Anterior cingulate cortex (tissue), 58 donors: ENCODE data around the gene HLA-DQA1.
A peak's percentile ranks its signal among the peaks of the same experiment; 100 is the strongest.
"Not testable (repeated sequence)": the region's sequence is repeated elsewhere in the genome, so short reads cannot be mapped to it uniquely, and the experiment has no call there.

Source experiments
- DNase-seq, 58 donors: peaks; one replicate each; lab custom pipeline; 2025; lab: John Stamatoyannopoulos, UW

Gene HLA-DQA1

DNA sequence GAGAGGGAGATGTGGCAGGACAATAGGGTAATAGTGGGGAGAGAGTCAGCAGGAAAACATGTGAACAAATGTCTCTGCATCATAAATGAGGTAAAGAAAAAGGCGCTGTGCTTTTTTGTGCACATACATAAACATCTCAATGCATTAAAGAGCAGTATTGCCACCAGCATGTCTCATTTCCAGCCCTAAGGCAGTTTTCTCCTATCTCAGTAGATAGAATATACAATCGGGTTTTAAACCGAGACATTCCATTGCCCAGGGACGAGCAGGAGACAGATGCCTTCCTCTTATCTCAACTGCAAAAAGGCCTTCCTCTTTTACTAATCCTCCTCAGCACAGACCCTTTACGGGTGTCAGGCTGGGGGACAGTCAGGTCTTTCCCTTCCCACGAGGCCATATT, 20.1 kb downstream of the HLA-DQA1 start:
- DNase-seq = not testable (repeated sequence)

DNA sequence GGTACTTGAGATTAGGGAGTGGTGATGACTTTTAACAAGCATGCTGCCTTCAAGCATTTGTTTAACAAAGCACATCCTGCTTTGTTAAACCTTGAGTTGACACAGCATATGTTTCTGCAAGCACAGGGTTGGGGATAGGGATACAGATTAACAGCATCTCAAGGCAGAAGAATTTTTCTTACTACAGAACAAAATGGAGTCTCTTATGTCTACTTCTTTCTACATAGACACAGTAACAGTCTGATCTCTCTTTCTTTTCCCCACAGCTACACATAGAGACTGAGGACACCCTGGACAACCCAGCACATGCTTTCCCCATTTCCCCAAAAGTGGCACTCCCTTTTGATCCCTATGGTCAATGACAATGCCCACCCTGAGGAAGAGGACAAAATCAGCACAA, 20.6 kb downstream of the HLA-DQA1 start:
- DNase-seq = not testable (repeated sequence)

DNA sequence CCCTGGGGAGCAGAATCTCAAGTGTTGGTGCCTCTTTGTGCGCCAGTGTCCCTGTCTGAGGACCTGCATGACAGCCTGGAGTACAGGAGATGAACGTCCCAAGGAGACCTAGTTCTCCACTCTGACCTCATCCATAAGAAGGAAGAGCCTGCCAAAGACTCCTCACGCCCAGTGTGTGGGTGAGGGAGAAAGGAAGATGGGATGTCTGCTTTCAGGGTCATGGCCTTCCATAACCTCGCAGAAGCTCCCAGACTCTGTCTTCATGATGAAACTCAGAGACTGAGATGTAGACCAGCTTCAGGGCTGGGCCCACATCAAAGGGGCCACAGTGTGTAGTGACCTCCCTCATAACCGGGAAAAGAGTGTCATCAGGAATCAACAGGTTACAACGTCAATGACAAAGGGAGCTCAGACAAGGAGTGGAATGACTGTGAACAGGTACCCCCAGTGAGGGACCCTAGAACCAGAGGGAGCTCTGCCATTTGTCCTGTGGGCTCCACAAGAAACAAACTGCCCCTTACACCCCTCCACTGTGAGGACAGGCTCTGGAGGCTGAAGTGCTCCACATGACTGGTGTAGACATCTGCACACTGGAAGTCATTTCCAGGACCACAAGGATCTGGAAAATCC, 21.2 kb downstream of the HLA-DQA1 start:
- DNase-seq = no peak

DNA sequence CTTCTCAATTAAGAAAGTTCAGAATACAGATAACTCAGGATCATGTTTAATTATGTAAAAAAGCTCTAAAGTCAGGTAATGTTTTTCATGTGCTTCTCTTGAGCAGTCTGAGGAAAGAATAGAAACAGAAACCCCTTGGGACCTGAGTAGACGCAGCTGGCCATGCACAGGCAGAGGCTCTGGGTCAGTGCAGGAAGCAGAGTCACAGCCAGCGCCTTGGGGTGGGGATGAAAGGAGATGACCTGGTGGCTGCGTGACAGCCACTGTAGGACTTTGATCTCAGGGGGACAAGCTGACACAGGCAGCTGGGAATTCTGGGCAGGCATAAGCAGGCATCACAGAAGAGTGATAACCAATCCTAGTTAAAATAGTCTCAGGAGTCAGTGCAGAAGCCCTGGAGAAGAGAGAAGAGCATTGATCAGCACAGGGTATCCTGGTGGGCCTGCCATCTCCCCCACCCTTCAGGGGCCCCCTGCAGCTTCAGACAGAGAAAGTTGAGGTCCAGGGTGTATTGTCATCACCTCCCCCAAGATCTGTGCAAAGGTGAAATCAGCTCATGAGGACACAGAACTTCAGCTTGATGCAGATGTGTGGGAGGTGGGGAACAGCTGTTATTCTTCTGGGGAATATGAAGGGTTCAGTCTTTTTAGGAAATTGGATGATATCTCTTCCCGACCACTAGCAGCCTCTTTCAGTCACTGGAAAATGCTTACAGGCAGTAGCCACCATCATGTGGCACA, 22.8 kb downstream of the HLA-DQA1 start:
- no peak for DNase-seq

DNA sequence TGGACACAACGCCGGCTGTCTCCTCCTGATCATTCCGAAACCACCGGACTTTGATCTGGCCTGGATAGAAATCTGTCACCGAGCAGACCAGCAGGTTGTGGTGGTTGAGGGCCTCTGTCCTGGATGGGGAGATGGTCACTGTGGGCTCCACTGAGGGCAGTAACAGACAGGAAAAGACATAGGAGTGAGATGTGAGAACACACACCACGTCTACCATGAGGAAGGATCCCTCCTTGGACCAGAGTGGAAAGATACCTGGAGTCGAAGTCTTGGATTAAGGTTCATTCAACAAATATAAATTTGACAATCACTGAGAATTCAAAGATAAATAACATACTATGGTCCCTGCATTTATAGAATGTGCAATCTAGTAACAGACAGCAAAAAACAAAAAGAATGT, 24.9 kb downstream of the HLA-DQA1 start:
- no peak for DNase-seq

DNA sequence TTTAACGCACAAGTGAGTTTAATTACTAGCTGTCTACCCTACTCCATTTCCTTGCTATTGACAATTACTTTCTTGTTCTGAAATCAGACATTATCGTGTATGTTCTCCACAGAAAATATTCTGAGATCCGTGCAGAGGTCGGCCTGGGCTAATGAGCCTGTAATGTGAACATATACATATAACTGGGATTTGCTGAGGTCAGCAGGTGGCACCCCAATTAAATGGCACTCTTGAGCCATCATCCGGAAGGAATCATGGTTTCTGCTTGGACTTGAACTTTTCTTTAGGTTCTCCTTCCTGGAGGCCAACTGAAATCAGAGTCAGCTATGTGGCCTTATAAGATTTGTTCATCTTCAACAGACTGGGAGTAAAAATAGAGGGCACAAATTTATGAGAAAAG, 25.6 kb downstream of the HLA-DQA1 start:
- DNase-seq = no peak

DNA sequence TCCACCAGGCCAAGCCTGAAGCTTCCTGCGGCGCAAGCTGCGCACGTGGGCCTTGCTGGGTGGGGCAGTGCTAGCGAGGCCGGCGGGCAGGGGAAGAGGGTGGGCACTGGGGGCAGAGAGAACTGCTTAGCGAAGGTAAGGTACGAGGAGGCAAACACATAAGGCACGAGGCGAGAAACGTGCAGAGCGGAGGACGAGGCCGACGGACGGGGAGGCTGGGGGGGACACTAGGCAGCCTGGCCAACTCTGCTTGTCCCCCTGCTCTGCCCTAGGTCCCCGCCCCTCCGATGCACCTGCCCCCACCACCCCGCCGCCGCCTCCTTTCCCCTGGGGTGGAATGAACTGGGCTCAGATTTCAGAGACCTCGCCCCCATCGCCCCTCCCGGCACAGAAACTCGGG, 27.1 kb downstream of the HLA-DQA1 start:
- no peak for DNase-seq

DNA sequence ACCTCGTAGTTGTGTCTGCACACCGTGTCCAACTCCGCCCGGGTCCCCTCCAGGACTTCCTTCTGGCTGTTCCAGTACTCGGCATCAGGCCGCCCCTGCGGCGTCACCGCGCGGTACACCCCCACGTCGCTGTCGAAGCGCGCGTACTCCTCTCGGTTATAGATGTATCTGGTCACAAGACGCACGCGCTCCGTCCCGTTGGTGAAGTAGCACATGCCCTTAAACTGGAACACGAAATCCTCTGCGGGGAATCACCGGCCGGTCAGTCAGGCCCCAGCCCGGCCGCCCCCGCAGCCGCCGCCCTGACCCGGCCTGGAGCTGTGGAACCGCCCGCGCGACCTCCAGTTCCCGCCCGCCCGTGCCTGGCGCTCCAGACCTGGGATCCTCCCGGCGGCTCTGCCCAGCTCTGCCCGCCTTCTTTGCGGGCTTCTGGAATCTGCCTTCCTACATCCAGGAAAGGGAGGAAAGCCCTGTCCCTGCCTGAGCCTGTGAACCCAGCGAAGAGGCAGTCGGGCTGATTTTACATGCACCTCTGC, 27.7 kb downstream of the HLA-DQA1 start:
- peak in 1 of 58 donors; percentile 9 for DNase-seq

DNA sequence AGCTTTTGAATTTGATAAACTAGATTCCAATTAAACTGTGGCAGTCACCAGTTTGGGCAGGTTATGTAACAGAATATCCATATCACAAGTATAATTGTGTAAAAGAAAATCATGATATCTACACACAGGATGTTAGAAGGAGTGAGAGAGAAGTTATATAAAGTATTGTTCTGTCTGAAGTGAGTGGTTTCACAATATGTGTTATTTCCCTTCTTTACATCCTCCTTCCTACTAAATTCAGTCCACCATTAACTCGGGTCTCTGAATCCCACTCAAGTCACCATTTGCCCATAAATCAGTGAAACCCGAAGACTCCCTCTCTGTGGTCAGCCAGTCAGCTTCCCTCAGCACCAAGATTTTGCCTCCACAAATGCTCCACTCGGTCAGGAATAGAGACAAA, 28.5 kb downstream of the HLA-DQA1 start:
- DNase-seq = no peak

DNA sequence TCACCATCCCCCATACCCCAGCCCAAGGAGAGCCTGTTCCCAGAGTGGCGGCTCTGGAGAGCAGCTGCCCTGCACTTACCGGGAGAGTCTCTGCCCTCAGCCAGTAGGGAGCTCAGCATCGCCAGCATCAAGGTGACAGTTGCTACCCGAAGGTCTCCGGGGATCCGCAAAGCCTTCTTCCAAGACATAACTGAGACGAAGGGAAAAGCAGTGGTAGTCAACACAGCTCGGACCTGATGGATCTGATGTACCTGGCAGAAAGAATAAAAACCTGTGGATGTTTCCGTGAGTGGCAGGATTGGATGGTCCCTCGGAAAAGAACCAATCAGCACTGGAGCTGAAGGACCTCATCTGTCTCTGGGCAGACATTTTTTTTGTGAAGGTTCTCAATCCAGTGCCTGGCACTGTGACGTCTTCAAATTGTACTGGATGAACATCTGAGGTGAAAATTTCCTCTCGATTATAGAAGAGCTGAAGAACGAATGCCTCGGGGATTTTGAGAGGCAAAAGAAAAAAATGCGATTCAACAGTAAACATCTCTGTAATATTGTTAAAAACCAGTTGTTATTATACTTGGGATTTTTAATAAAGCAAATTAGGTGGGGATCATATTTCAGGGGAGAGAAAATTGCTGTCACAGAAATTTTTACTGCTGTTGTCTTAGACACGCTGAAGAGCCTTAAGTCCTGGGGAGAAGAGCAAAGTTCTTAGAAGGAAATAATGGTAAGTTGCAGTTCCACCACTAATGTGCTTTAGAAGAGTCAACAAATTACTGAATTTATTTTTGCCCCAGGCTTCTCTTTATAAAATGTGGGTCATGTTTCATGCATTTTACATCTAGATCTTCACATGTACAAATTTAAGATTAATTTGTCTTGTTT, 29.5 kb downstream of the HLA-DQA1 start, which contains the start of gene HLA-DQB1:
HLA-DQB1 (minus strand) TSS at position 238 of the 881 bp plus-strand sequence; CDS start at position 188, 50 bp downstream.
- peak in 16 of 58 donors; percentile 2 to 62 (median 20) for DNase-seq

DNA sequence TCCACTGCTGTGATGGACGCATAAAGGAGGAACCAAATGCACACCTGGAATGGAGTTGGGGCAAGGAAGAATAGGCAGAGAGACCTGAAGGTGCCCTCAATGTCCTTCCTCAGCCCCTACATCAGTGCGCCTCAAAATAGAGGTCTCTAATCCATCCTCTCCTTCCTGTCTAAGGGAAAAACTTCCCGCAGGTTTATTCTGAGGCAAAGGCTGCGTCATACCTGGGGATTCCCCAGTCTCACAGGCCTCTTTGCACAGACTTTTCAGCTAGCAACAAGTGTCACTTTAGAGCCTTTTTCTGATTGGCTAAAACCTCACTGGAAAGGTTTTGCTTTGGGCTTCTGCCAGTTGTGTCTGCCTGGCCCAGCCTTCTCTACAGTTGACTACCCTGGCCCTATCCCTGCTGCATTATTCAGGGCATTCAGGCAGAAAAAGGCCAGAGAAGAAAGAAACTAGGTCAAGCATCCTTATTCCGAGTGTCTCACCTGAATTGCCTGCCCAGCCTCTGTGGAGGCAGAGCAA, 31.1 kb downstream of the HLA-DQA1 start:
- peak in 8 of 58 donors; percentile 5 to 66 (median 10) for DNase-seq

DNA sequence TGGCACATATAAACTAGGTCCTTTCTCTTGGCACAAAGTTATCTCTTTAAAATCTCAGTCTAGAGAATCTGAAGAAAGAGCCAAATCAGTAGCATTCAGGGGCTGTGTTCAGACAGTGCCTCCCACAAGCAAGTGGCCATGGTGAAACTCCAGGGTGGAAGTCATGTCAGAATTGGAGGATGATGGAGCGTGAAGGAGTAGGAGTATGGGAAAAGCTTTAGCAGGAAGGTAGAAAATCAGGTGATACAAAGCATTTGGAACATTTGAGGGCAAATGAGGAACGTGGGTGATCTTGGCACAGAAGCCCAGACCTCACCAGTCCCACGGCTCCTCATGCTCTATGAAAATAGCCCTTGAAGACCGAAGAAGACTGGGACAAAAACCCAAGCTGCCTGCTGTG, 32.0 kb downstream of the HLA-DQA1 start:
- DNase-seq = no peak

DNA sequence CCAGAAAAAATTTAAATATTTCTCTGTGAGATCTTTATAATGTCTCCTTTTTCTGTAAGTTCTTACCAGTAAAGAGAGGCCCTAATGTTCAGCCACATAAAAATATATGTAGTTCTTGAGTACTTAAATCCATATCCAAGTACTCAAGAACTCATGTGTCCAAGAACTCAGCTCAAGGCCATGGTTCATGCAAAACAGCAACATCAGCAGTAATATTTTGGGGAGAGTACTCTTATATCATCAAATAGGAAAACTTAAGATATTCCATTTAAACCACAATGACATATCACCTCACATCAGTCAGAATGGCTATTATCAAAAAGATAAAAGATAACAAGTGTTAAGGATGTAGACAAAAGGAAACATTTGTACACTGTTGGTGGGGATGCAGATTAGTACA, 32.7 kb downstream of the HLA-DQA1 start:
- no peak for DNase-seq

DNA sequence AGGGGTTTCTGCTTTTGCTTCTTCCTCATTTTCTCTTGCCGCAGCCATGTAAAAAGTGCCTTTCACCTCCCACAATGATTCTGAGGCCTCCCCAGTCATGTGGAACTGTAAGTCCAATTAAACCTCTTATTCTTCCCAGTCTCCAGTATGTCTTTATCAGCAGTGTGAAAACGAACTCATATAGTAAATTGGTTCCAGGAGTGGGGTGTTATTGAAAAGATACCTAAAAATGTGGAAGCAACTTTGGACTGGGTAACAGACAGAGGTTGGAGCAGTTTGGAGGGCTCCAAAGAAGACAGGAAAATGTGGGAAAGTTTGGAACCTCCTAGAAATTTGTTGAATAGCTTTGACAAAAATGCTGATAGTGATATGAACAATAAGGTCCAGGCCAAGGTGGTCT, 34.7 kb downstream of the HLA-DQA1 start:
- DNase-seq = not testable (repeated sequence)

DNA sequence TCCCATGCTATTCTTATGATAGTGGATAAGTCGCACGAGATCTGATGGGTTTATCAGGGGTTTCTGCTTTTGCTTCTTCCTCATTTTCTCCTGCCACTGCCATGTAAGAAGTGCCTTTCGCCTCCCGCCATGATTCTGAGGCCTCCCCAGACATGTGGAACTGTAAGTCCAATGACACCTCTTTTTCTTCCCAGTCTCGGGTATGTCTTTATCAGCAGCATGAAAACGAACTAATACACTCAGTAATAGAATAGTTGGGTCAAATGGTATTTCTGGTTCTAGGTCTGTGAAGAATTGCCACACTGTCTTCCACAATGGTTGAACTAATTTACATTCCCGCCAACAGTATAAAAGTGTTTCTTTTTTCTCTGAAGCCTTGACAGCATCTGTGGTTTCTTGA, 36.9 kb downstream of the HLA-DQA1 start:
- DNase-seq = not testable (repeated sequence)

DNA sequence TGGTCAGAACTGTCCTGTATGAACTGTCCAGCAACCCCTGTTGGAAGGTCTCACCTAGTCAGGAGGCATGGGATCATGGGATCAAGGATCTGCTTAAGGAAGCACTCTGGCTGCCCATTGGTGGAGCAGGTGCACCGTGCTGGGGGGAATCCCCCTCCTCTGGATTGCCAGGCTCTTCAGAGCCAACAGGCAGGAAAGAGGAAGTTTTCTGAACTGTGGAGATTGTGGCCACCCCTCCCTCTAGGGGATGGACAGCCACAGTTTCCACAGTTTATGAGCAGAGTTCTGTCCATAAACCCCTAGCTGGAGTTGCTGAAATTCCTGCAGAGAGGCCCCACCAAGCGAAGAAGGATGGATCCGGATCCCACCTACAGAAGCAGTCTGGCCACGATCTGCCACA, 42.3 kb downstream of the HLA-DQA1 start:
- DNase-seq = no peak

DNA sequence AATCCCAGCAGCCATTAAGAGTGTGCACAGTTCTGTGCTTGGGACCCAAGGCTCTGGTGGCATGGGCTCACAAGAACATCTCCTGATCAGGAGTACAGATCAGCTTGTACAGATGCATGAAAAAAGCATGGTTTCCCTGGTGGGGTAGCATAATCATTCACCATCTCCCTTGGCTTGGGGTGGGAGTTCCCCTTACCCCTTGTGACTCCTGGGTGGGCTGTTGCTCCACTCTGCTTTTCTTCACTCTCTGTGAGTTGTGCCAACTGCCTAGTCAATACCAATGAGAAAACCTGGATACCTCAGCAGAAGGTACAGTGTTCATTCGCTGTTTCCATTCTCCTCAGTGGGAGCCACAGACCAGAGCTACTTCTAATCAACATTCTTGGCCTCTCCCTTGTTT, 42.8 kb downstream of the HLA-DQA1 start:
- DNase-seq = no peak

DNA sequence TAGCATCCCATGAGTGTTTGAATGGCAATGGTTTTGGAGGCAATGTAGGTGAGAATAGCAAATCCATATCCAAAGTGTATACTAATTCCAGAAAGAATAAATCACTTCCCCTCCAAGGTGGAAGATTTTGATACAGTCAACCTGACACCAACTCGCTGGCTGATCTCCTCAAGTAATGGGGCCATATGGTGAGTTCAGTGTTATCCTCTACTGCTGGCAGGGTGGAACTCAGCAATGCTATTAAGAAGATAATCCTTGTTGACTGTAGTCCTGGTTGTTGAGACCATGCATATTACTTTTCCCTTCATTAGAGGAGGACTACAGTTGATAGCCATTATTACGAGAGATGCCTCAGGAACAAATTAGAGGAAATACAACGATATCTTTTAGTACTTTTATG, 47.0 kb downstream of the HLA-DQA1 start:
- no peak for DNase-seq

DNA sequence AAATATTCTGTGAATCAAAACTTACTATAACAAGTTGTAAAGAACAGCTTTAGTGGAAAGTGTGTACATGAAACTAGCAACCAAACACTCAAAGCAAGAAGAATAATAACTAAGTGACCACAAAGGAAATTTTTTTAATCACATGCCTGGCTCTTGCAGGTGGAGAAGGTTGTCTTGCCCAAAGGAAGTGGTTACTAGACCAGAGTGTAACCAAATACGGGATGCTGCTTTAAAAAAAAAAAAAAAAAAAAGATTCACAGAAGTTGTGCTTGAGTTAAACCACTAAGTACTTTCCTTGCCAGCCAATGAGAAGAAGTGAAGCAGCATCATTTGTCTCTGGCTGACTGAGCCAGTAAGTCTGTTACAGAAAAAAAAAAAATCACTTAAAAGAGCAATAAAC, 48.4 kb downstream of the HLA-DQA1 start:
- no peak for DNase-seq
